Measurements from ENCODE around the gene ROR1.

- TF ChIP-seq CTCF (IDR thresholded peaks at IDR 0.05) (no peak), POLR2A (IDR thresholded peaks at IDR 0.05) (no peak), POLR2AphosphoS5 (IDR thresholded peaks at IDR 0.05) (no peak)
Measured at GRCh38 chr1:63896755-63897154, 122.9 kb downstream of the ROR1 start.
